HepG2 (cell line): ENCODE measurements around the gene XPOT. TPM values are rescaled to one million over a fixed set of nuclear protein-coding genes. Genes with fewer than 3 reads are reported as not detected.

Experiments used
- AGO1 ChIP-seq: fragments of 200-400 bp; formaldehyde crosslinking; IDR thresholded peaks from 2 replicates; pipeline ENCODE4 v1.6.1; 2017; ENCODE audit warnings: mild to moderate bottlenecking, low read depth, low read length, moderate library complexity; ENCODE audit not compliant: poor library complexity, severe bottlenecking
- FOXK1 ChIP-seq: sonication (generic); formaldehyde crosslinking; IDR thresholded peaks from 2 replicates; pipeline ENCODE4 v1.4.0; 2020; ENCODE audit warnings: low read depth, missing genetic modification reagents, borderline replicate concordance
- MBNL3 ChIP-seq: fragments of 250-450 bp; sonication (Bioruptor Pico); conservative IDR thresholded peaks from 2 replicates; pipeline ENCODE4 v1.8.0; 2022; ENCODE audit warnings: mild to moderate bottlenecking, inconsistent platforms
- PITX1 ChIP-seq: sonication (generic); formaldehyde crosslinking; IDR thresholded peaks from 2 replicates; pipeline ENCODE4 v1.5.1; 2020; ENCODE audit warnings: mild to moderate bottlenecking, missing genetic modification reagents
- RAD51 ChIP-seq: fragments of 450-650 bp; IDR thresholded peaks from 2 replicates; pipeline ENCODE4 v1.6.1; 2016; ENCODE audit warnings: borderline replicate concordance
- SNRNP70 ChIP-seq: fragments of 200-400 bp; formaldehyde crosslinking; IDR thresholded peaks from 2 replicates; pipeline ENCODE4 v1.6.1; 2017; ENCODE audit warnings: mild to moderate bottlenecking, low read depth, low read length, moderate library complexity
- SRSF1 ChIP-seq: fragments of 200-400 bp; formaldehyde crosslinking; optimal IDR thresholded peaks from 2 replicates; pipeline ENCODE3; 2017; ENCODE audit warnings: mild to moderate bottlenecking, low read depth, low read length, moderate library complexity
- ZBTB42 ChIP-seq: sonication (generic); formaldehyde crosslinking; IDR thresholded peaks from 2 replicates; pipeline ENCODE4 v1.5.0; 2020; ENCODE audit warnings: mild to moderate bottlenecking, missing genetic modification reagents
- ZFP1 ChIP-seq: IDR thresholded peaks from 2 replicates; pipeline ENCODE4 v1.6.1; 2016
- ZNF264 ChIP-seq: sonication (generic); formaldehyde crosslinking; IDR thresholded peaks from 2 replicates; pipeline ENCODE4 v1.4.0; 2020; ENCODE audit warnings: missing genetic modification reagents
- ZNF432 ChIP-seq: sonication (generic); formaldehyde crosslinking; IDR thresholded peaks from 2 replicates; pipeline ENCODE4 v1.5.0; 2020; ENCODE audit warnings: missing genetic modification reagents, mild to moderate bottlenecking, borderline replicate concordance
- ZNF484 ChIP-seq: sonication (generic); formaldehyde crosslinking; IDR thresholded peaks from 2 replicates; pipeline ENCODE4 v1.5.1; 2020; ENCODE audit warnings: mild to moderate bottlenecking, low read depth, missing genetic modification reagents, borderline replicate concordance
- ZNF572 ChIP-seq: sonication (generic); formaldehyde crosslinking; IDR thresholded peaks from 2 replicates; pipeline ENCODE4 v1.5.1; 2020; ENCODE audit warnings: mild to moderate bottlenecking, missing genetic modification reagents
- ZNF616 ChIP-seq: sonication (generic); formaldehyde crosslinking; IDR thresholded peaks from 2 replicates; pipeline ENCODE4 v1.5.0; 2020; ENCODE audit warnings: low read depth, mild to moderate bottlenecking, missing genetic modification reagents
- ZNF841 ChIP-seq: sonication (generic); formaldehyde crosslinking; IDR thresholded peaks from 2 replicates; pipeline ENCODE4 v1.8.1; 2023; ENCODE audit warnings: missing genetic modification reagents, borderline replicate concordance
- ZNF879 ChIP-seq: sonication (generic); formaldehyde crosslinking; IDR thresholded peaks from 2 replicates; pipeline ENCODE4 v1.8.1; 2023; ENCODE audit warnings: missing genetic modification reagents
- polyA plus RNA-seq, 8 experiments: library from polyadenylated mRNA; depleted of rRNA in 3 of 8; stranded (reverse) in 7 of 8; unstranded in 1 of 8; fragments of >200 nt; fragmentation: Illumina TruSeq in 4 of 8; extraction: Trizol in 4 of 8; gene quantifications; 2 replicates each; pipeline versions ENCODE4 v1.2.1 to v1.2.3, GENCODE V29; 2011 to 2016; ENCODE audit warnings: low read depth in 4 of 8, missing spikeins in 1 of 8, mixed read lengths in 1 of 8; ENCODE audit not compliant: insufficient read depth in 1 of 8
- total RNA-seq, 5 experiments: library from RNA; depleted of rRNA; stranded (reverse); fragments of >200 nt; fragmentation: Illumina TruSeq; extraction: Trizol; gene quantifications; 2 replicates each; pipeline ENCODE4 v1.2.3, GENCODE V29; 2016; ENCODE audit warnings: low read depth in 1 of 5
- TF ChIP-seq, protein P1 (sequence below): IDR thresholded peaks from 2 replicates; pipeline ENCODE4 v1.6.1; 2016; ENCODE audit warnings: mild to moderate bottlenecking
- TF ChIP-seq, protein P2 (sequence below): IDR thresholded peaks from 2 replicates; pipeline ENCODE4 v1.6.1; 2018; ENCODE audit warnings: missing genetic modification reagents, mild to moderate bottlenecking, missing compliant biosample characterization
- TF ChIP-seq, protein P3 (sequence below): sonication (generic); formaldehyde crosslinking; conservative IDR thresholded peaks from 2 replicates; pipeline ENCODE4 v1.8.0; 2022; ENCODE audit warnings: low read depth, missing genetic modification reagents
- TF ChIP-seq, protein P4 (sequence below): sonication (generic); formaldehyde crosslinking; IDR thresholded peaks from 2 replicates; pipeline ENCODE4 v1.8.1; 2023; ENCODE audit warnings: mild to moderate bottlenecking, missing genetic modification reagents
- TF ChIP-seq, protein P5 (sequence below): sonication (generic); formaldehyde crosslinking; IDR thresholded peaks from 2 replicates; pipeline ENCODE4 v1.8.0; 2023; ENCODE audit warnings: mild to moderate bottlenecking, missing genetic modification reagents
- TF ChIP-seq, protein P6 (sequence below): sonication (generic); formaldehyde crosslinking; IDR thresholded peaks from 2 replicates; pipeline ENCODE4 v1.5.1; 2020; ENCODE audit warnings: mild to moderate bottlenecking, missing genetic modification reagents, moderate library complexity

XPOT gene
- total and polyA plus RNA-seq, 2 of the 13 experiments (the other 11 are each of a cell fraction or from before 2014, with no cell fraction given), result 93.8 to 102 TPM

DNA sequence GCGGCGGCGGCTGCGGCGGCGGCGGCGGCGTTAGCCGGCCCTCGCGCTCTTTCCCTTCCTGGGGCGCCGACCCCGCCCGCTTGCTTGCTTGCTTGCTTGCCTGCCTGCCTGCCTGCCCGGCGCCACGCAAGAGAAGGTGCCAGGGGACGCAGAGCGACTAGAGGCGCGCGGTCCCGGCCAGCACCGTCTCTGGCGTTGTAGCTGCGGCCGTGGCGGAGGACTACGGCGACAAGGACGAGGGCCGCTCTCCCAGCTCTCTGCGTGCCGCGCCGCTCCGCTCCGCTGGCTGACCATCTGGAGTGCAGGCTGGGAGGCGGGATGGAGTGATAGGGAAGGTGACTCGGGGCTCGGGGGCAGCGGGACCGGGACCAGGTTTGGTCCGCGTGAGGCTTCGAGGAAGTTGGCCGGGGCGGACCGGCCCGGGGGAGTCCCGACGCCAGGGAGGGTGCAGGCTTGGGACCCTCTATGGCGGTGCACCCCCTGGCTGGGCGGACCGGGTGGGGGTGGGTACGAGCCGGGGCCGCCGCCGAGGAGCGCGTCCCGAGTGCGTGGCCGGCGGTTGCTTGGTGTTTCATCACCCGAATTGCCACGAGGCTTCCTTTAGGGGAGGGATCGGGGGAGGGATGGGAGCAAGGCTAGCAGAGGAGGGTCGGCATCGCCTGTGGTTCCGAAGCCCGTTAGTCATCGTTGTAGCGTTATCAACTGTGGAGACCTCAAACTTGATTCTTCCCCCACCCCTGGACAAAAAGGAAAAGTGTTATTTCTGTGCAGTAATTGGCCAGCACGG lies 471 bp downstream of the XPOT start (continued):
- TF ChIP-seq, protein P1, sequence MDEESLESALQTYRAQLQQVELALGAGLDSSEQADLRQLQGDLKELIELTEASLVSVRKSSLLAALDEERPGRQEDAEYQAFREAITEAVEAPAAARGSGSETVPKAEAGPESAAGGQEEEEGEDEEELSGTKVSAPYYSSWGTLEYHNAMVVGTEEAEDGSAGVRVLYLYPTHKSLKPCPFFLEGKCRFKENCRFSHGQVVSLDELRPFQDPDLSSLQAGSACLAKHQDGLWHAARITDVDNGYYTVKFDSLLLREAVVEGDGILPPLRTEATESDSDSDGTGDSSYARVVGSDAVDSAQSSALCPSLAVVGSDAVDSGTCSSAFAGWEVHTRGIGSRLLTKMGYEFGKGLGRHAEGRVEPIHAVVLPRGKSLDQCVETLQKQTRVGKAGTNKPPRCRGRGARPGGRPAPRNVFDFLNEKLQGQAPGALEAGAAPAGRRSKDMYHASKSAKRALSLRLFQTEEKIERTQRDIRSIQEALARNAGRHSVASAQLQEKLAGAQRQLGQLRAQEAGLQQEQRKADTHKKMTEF (CRISPR knock-in tag), result peak; percentile 63; the same call in 1 of the 2 replicates
- TF ChIP-seq ZNF432 (no peak), SNRNP70 (no peak), ZFP1 (CRISPR knock-in tag) (no peak), ZNF484 (CRISPR knock-in tag) (no peak), ZNF616 (CRISPR knock-in tag) (peak; percentile 21; the same call in 1 of the 2 replicates), ZNF879 (no peak), MBNL3 (CRISPR knock-in tag) (no peak), ZBTB42 (peak; percentile 78; the same call in 1 of the 2 replicates), RAD51 (no peak), SRSF1 (no peak), ZNF841 (CRISPR knock-in tag) (0 out of 2 replicates have a peak, but pooled peaks have one; percentile 47), AGO1 (peak; percentile 53), PITX1 (no peak), FOXK1 (no peak), ZNF264 (CRISPR knock-in tag) (peak; percentile 29; the same call in 1 of the 2 replicates), ZNF572 (CRISPR knock-in tag) (peak; percentile 60; the same call in 1 of the 2 replicates)
- TF ChIP-seq, protein P2, sequence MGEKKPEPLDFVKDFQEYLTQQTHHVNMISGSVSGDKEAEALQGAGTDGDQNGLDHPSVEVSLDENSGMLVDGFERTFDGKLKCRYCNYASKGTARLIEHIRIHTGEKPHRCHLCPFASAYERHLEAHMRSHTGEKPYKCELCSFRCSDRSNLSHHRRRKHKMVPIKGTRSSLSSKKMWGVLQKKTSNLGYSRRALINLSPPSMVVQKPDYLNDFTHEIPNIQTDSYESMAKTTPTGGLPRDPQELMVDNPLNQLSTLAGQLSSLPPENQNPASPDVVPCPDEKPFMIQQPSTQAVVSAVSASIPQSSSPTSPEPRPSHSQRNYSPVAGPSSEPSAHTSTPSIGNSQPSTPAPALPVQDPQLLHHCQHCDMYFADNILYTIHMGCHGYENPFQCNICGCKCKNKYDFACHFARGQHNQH (CRISPR knock-in tag), result 0 out of 2 replicates have a peak, but pooled peaks have one; percentile 39
- TF ChIP-seq, protein P3, sequence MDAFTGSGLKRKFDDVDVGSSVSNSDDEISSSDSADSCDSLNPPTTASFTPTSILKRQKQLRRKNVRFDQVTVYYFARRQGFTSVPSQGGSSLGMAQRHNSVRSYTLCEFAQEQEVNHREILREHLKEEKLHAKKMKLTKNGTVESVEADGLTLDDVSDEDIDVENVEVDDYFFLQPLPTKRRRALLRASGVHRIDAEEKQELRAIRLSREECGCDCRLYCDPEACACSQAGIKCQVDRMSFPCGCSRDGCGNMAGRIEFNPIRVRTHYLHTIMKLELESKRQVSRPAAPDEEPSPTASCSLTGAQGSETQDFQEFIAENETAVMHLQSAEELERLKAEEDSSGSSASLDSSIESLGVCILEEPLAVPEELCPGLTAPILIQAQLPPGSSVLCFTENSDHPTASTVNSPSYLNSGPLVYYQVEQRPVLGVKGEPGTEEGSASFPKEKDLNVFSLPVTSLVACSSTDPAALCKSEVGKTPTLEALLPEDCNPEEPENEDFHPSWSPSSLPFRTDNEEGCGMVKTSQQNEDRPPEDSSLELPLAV (CRISPR knock-in tag), result 0 out of 2 replicates have a peak, but pooled peaks have one; percentile 69
- TF ChIP-seq, protein P4, sequence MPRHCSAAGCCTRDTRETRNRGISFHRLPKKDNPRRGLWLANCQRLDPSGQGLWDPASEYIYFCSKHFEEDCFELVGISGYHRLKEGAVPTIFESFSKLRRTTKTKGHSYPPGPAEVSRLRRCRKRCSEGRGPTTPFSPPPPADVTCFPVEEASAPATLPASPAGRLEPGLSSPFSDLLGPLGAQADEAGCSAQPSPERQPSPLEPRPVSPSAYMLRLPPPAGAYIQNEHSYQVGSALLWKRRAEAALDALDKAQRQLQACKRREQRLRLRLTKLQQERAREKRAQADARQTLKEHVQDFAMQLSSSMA, result 0 out of 2 replicates have a peak, but pooled peaks have one; percentile 15
- TF ChIP-seq, protein P5, sequence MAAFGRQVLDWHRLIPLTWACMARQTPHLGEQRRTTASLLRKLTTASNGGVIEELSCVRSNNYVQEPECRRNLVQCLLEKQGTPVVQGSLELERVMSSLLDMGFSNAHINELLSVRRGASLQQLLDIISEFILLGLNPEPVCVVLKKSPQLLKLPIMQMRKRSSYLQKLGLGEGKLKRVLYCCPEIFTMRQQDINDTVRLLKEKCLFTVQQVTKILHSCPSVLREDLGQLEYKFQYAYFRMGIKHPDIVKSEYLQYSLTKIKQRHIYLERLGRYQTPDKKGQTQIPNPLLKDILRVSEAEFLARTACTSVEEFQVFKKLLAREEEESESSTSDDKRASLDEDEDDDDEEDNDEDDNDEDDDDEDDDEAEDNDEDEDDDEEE, result peak; percentile 89
- TF ChIP-seq, protein P6, sequence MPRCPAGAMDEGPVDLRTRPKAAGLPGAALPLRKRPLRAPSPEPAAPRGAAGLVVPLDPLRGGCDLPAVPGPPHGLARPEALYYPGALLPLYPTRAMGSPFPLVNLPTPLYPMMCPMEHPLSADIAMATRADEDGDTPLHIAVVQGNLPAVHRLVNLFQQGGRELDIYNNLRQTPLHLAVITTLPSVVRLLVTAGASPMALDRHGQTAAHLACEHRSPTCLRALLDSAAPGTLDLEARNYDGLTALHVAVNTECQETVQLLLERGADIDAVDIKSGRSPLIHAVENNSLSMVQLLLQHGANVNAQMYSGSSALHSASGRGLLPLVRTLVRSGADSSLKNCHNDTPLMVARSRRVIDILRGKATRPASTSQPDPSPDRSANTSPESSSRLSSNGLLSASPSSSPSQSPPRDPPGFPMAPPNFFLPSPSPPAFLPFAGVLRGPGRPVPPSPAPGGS (CRISPR knock-in tag), result peak; percentile 76; the same call in 1 of the 2 replicates
